HepG2 (cell line): ENCODE results near the gene MAOB. TPM values are rescaled to one million over a fixed set of nuclear protein-coding genes. Genes with fewer than 3 reads are reported as not detected.

Experiments used
- BHLHE40 ChIP-seq: IDR thresholded peaks from 2 replicates; pipeline ENCODE4 v1.6.1; 2011; ENCODE audit warnings: low read length, improper control_type of control experiment
- CHD4 ChIP-seq: fragments of 200-600 bp; sonication (generic); IDR thresholded peaks from 2 replicates; pipeline ENCODE4 v1.7.0; 2017; ENCODE audit warnings: mild to moderate bottlenecking, low read length, borderline replicate concordance
- FOXA1 ChIP-seq, 2 experiments: fragments of 450-650 bp in 1 of 2; sonication (generic) in 1 of 2; formaldehyde crosslinking in 1 of 2; IDR thresholded peaks; 2 replicates each; pipeline versions ENCODE4 v1.4.0 to v1.6.1; 2016 to 2020; ENCODE audit warnings: missing genetic modification reagents in 1 of 2
- FOXO1 ChIP-seq: sonication (generic); formaldehyde crosslinking; IDR thresholded peaks from 2 replicates; pipeline ENCODE4 v1.4.0; 2020; ENCODE audit warnings: missing genetic modification reagents
- HCFC1 ChIP-seq: fragments of 150-350 bp; IDR thresholded peaks from 2 replicates; pipeline ENCODE4 v1.6.1; 2014; ENCODE audit warnings: low read depth, low read length
- JUND ChIP-seq: sonication (generic); formaldehyde crosslinking; IDR thresholded peaks from 2 replicates; pipeline ENCODE4 v1.8.0; 2022; ENCODE audit warnings: mild to moderate bottlenecking, missing genetic modification reagents
- MBD4 ChIP-seq: IDR thresholded peaks from 2 replicates; pipeline ENCODE4 v1.6.1; 2012; ENCODE audit warnings: low read length, inconsistent platforms, borderline replicate concordance
- MED13 ChIP-seq: sonication (generic); formaldehyde crosslinking; IDR thresholded peaks from 2 replicates; pipeline ENCODE4 v1.5.0; 2020; ENCODE audit warnings: missing genetic modification reagents
- MIXL1 ChIP-seq: IDR thresholded peaks from 2 replicates; pipeline ENCODE4 v1.6.1; 2016
- MTA3 ChIP-seq: sonication (generic); formaldehyde crosslinking; IDR thresholded peaks from 2 replicates; pipeline ENCODE4 v1.4.0; 2020; ENCODE audit warnings: missing genetic modification reagents
- NFATC3 ChIP-seq: sonication (generic); formaldehyde crosslinking; IDR thresholded peaks from 2 replicates; pipeline ENCODE4 v1.5.1; 2020; ENCODE audit warnings: mild to moderate bottlenecking, missing genetic modification reagents
- NFRKB ChIP-seq: fragments of 450-650 bp; IDR thresholded peaks from 2 replicates; pipeline ENCODE4 v1.6.1; 2017
- REPIN1 ChIP-seq: sonication (generic); formaldehyde crosslinking; IDR thresholded peaks from 2 replicates; pipeline ENCODE4 v1.8.0; 2022; ENCODE audit warnings: missing genetic modification reagents, low read depth, mild to moderate bottlenecking, borderline replicate concordance
- REST ChIP-seq, 2 experiments: IDR thresholded peaks; 2 replicates each; pipeline ENCODE4 v1.6.1; 2011 to 2012; ENCODE audit warnings: low read length in 2 of 2, borderline replicate concordance in 1 of 2, low read depth in 1 of 2, mild to moderate bottlenecking in 1 of 2, moderate library complexity in 1 of 2
- THRA ChIP-seq: sonication (generic); formaldehyde crosslinking; IDR thresholded peaks from 2 replicates; pipeline ENCODE4 v1.4.0; 2020; ENCODE audit warnings: missing genetic modification reagents, borderline replicate concordance
- ZFP36L2 ChIP-seq: sonication (generic); formaldehyde crosslinking; IDR thresholded peaks from 2 replicates; pipeline ENCODE4 v1.4.0; 2020; ENCODE audit warnings: missing genetic modification reagents
- ZFP41 ChIP-seq: sonication (generic); formaldehyde crosslinking; IDR thresholded peaks from 2 replicates; pipeline ENCODE4 v1.4.0; 2020; ENCODE audit warnings: mild to moderate bottlenecking, missing genetic modification reagents, borderline replicate concordance
- ZMAT3 ChIP-seq: sonication (generic); formaldehyde crosslinking; conservative IDR thresholded peaks from 2 replicates; pipeline ENCODE4 v1.7.0; 2021; ENCODE audit warnings: missing genetic modification reagents
- ZMYM4 ChIP-seq: sonication (generic); formaldehyde crosslinking; IDR thresholded peaks from 2 replicates; pipeline ENCODE4 v1.8.1; 2023; ENCODE audit warnings: mild to moderate bottlenecking, missing genetic modification reagents
- ZNF20 ChIP-seq: sonication (generic); formaldehyde crosslinking; IDR thresholded peaks from 2 replicates; pipeline ENCODE4 v1.4.0; 2020; ENCODE audit warnings: mild to moderate bottlenecking, moderate library complexity, missing genetic modification reagents
- ZNF234 ChIP-seq: sonication (generic); formaldehyde crosslinking; conservative IDR thresholded peaks from 2 replicates; pipeline ENCODE4 v1.5.1; 2020; ENCODE audit warnings: mild to moderate bottlenecking, missing genetic modification reagents
- ZNF567 ChIP-seq: sonication (generic); formaldehyde crosslinking; IDR thresholded peaks from 2 replicates; pipeline ENCODE4 v1.8.1; 2023; ENCODE audit warnings: mild to moderate bottlenecking, missing genetic modification reagents, borderline replicate concordance
- ZNF780A ChIP-seq: sonication (generic); formaldehyde crosslinking; IDR thresholded peaks from 2 replicates; pipeline ENCODE4 v1.8.0; 2022; ENCODE audit warnings: mild to moderate bottlenecking, missing genetic modification reagents, moderate library complexity
- polyA plus RNA-seq, 8 experiments: library from polyadenylated mRNA; depleted of rRNA in 3 of 8; stranded (reverse) in 7 of 8; unstranded in 1 of 8; fragments of >200 nt; fragmentation: Illumina TruSeq in 4 of 8; extraction: Trizol in 4 of 8; gene quantifications; 2 replicates each; pipeline versions ENCODE4 v1.2.1 to v1.2.3, GENCODE V29; 2011 to 2016; ENCODE audit warnings: low read depth in 4 of 8, missing spikeins in 1 of 8, mixed read lengths in 1 of 8; ENCODE audit not compliant: insufficient read depth in 1 of 8
- total RNA-seq, 5 experiments: library from RNA; depleted of rRNA; stranded (reverse); fragments of >200 nt; fragmentation: Illumina TruSeq; extraction: Trizol; gene quantifications; 2 replicates each; pipeline ENCODE4 v1.2.3, GENCODE V29; 2016; ENCODE audit warnings: low read depth in 1 of 5
- TF ChIP-seq, protein P1 (sequence below): fragments of 450-650 bp; IDR thresholded peaks from 2 replicates; pipeline ENCODE4 v1.6.1; 2017; ENCODE audit warnings: mild to moderate bottlenecking

Gene MAOB
- total and polyA plus RNA-seq, 2 of the 13 experiments (the other 11 are each of a cell fraction or from before 2014, with no cell fraction given) = 11.0 to 19.0 TPM

DNA sequence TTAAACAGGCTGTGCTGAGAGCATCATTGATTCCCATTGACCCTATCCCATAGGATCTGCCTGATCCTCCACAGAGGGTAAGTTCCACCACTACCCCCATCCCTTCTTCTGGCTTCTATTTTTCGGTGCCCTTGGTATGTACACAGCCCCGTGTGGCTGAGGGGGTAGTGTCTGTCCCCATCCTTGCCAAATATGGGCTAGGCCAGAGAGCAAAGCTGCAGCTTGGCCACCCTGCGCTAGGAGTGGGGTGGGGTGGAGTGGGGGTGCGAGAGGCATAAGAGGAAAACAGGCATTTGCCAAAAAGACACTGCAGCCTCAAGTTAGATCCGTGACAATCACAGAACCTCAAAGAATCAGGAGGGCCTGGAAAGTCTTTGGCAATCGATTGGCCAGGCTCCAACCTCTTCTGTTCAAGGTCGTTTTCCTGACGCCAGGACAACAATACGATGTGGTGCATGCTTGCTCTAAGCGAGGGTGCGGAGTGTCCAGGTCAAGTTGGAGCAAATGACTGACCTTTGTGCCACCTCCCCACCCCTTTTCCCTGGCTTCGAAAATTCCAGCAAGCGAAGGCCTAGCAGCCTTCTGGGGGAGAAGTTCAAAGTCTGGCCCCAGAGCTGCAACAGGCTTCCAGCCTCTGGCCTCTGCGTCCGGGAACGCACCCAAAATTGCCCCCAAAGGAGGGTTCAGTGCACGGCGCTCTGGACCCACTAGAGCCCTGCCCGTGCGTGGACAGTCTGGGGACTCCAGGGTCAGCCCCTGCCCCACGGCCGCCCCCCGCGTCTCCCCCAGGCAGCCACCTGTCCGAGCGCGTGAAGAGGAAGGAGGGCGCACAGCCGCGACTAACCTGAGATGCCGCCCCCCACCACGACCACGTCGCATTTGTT is 598 bp downstream of the MAOB start (continued):
- TF ChIP-seq REST (IDR thresholded peaks at IDR 0.05; ENCODE audit: borderline replicate concordance in 1 of 2, low read depth in 1 of 2, low read length in 2 of 2) (no peak), NFRKB (no peak), MTA3 (CRISPR knock-in tag) (no peak), ZNF234 (CRISPR knock-in tag) (no peak), FOXA1 (IDR thresholded peaks at IDR 0.05) (no peak), FOXA1 (CRISPR knock-in tag; IDR thresholded peaks at IDR 0.05) (0 out of 2 replicates have a peak, but pooled peaks have one; percentile 15), ZNF567 (CRISPR knock-in tag) (no peak), FOXO1 (CRISPR knock-in tag) (peak; percentile 31; the same call in 1 of the 2 replicates), CHD4 (no peak), THRA (CRISPR knock-in tag) (peak; percentile 80; the same call in 1 of the 2 replicates), BHLHE40 (no peak), ZNF780A (CRISPR knock-in tag) (no peak), ZMYM4 (CRISPR knock-in tag) (peak; percentile 36), JUND (CRISPR knock-in tag) (no peak), ZMAT3 (CRISPR knock-in tag) (no peak), MIXL1 (CRISPR knock-in tag) (no peak), ZFP41 (CRISPR knock-in tag) (no peak), REPIN1 (peak; percentile 83), MBD4 (no peak), NFATC3 (CRISPR knock-in tag) (no peak), ZNF20 (no peak), HCFC1 (no peak), MED13 (CRISPR knock-in tag) (no peak), ZFP36L2 (no peak)
- TF ChIP-seq, protein P1, sequence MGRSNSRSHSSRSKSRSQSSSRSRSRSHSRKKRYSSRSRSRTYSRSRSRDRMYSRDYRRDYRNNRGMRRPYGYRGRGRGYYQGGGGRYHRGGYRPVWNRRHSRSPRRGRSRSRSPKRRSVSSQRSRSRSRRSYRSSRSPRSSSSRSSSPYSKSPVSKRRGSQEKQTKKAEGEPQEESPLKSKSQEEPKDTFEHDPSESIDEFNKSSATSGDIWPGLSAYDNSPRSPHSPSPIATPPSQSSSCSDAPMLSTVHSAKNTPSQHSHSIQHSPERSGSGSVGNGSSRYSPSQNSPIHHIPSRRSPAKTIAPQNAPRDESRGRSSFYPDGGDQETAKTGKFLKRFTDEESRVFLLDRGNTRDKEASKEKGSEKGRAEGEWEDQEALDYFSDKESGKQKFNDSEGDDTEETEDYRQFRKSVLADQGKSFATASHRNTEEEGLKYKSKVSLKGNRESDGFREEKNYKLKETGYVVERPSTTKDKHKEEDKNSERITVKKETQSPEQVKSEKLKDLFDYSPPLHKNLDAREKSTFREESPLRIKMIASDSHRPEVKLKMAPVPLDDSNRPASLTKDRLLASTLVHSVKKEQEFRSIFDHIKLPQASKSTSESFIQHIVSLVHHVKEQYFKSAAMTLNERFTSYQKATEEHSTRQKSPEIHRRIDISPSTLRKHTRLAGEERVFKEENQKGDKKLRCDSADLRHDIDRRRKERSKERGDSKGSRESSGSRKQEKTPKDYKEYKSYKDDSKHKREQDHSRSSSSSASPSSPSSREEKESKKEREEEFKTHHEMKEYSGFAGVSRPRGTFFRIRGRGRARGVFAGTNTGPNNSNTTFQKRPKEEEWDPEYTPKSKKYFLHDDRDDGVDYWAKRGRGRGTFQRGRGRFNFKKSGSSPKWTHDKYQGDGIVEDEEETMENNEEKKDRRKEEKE = no peak
